GM18858 (cell line): Measurements from ENCODE around the gene XRN2.

Source experiments
- ATAC-seq: cut with Tn5 transposase; IDR thresholded peaks from one replicate; pipeline ENCODE4 v1.9.1; 2021; ENCODE audit not compliant: unreplicated experiment

The XRN2 gene, protein sequence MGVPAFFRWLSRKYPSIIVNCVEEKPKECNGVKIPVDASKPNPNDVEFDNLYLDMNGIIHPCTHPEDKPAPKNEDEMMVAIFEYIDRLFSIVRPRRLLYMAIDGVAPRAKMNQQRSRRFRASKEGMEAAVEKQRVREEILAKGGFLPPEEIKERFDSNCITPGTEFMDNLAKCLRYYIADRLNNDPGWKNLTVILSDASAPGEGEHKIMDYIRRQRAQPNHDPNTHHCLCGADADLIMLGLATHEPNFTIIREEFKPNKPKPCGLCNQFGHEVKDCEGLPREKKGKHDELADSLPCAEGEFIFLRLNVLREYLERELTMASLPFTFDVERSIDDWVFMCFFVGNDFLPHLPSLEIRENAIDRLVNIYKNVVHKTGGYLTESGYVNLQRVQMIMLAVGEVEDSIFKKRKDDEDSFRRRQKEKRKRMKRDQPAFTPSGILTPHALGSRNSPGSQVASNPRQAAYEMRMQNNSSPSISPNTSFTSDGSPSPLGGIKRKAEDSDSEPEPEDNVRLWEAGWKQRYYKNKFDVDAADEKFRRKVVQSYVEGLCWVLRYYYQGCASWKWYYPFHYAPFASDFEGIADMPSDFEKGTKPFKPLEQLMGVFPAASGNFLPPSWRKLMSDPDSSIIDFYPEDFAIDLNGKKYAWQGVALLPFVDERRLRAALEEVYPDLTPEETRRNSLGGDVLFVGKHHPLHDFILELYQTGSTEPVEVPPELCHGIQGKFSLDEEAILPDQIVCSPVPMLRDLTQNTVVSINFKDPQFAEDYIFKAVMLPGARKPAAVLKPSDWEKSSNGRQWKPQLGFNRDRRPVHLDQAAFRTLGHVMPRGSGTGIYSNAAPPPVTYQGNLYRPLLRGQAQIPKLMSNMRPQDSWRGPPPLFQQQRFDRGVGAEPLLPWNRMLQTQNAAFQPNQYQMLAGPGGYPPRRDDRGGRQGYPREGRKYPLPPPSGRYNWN

DNA sequence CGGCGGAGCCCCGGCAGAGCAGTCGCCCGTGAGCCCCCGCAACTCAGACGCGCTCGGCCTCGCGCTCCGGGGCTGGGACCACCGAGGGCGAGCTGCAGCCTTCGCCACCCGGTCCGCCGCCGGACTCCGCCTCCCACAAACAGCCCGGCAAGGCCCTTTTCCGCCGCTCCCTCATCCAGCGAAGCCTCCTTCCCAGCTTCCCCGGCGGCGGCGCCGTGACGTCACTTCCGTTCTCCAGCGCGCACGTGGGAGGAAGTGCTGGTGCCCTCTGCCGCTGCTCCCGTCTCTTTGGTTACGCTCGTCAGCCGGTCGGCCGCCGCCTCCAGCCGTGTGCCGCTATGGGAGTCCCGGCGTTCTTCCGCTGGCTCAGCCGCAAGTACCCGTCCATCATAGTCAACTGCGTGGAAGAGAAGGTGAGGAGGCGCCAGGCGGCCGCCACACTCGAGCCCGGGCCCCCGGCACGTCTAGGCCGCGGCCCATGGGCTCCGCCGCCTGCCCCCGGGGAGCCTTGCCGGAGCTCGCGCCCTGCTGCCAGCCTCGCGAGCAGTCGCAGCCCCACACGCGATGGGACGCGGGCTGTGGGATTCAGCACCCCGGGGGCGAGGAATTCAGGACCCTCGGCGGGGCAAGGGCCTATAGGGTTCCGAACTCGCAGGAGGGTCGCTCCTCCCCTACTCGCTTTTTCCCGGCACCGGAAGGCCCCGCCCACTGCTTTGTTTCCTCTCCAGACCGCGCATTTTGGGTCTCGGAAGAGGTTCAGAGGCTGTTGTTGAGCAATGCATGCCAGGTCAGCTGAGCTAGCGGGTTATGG, at the start of gene XRN2:
TSS of gene XRN2 (plus strand) at position 271 of the 811 bp plus-strand sequence. CDS start at position 339, 68 bp downstream.
- peak; percentile 89 for ATAC-seq

DNA sequence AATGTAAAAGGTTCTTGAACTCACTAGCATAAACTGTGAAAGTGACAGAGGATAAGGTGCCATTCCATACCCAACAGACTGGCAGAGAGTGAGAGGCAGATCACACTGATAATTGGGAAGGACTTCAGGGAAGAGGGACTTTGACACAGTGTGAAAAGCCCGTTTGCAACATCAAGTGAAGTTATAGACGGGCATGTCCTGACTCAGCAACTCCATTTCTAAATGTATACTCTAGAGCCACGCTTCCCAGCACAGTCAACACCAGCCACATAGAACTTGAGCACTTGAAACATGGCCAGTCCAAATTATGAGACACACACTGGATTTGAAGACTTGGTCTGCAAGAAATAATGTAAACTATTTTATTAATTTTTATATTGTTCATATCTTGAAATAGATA, 45.9 kb upstream of the XRN2 start:
- no peak for ATAC-seq

DNA sequence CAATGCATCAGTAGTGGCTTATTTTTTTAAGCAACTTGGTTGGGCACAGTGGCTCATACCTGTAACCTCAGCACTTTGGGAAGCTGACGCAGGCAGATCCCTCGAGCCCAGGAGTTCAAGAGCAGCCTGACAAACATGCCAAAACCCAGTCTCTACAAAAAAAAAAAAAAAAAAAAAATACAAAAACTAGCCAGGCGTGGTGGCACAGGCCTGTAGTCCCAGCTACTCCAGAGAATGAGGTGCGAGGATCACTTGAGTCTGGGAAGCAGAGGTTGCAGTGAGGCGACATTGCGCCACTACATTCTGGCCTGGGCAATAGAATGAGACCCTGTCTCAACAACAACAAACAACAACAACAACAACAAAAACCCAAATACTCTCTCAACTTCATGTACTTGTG, 44.7 kb upstream of the XRN2 start:
- ATAC-seq, result no peak

DNA sequence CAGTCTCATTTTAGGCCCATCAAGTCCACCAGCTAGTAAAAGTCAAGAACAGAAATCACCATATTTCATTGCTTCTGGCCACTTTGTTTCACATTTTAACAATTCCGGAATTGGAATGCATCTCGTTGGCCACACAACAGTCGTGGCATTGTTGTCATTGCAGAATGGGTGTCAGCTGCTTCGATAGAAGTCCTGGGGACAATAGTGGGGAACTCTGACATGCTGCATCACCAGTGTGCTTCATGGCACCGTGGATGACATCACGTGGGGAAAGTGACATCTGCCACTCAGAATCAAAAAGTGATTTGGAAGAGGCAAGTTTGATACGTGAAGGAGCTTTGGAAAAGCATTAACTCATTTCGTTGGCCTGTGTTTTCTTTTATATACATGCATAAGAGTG, 43.8 kb upstream of the XRN2 start:
- ATAC-seq, result no peak

DNA sequence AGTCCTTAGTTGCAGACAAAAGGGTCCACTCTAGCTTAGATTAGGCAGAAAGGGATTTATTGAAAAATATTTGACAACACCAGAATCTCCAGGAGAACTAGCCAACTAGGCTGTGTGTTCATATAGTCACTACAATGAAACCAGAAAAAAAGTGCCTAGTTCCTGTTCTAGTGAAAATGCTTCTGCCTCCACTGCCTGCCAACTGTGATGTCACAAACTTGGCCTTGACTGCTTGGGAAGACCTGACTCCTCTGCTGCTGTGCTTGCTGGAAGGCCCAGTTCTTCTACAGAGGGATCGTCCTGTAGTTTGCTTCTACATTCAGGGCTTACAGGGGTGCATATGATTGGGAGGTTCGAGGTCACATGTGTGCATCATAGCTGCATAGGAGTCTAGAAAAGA, 40.3 kb upstream of the XRN2 start:
- ATAC-seq, result no peak

DNA sequence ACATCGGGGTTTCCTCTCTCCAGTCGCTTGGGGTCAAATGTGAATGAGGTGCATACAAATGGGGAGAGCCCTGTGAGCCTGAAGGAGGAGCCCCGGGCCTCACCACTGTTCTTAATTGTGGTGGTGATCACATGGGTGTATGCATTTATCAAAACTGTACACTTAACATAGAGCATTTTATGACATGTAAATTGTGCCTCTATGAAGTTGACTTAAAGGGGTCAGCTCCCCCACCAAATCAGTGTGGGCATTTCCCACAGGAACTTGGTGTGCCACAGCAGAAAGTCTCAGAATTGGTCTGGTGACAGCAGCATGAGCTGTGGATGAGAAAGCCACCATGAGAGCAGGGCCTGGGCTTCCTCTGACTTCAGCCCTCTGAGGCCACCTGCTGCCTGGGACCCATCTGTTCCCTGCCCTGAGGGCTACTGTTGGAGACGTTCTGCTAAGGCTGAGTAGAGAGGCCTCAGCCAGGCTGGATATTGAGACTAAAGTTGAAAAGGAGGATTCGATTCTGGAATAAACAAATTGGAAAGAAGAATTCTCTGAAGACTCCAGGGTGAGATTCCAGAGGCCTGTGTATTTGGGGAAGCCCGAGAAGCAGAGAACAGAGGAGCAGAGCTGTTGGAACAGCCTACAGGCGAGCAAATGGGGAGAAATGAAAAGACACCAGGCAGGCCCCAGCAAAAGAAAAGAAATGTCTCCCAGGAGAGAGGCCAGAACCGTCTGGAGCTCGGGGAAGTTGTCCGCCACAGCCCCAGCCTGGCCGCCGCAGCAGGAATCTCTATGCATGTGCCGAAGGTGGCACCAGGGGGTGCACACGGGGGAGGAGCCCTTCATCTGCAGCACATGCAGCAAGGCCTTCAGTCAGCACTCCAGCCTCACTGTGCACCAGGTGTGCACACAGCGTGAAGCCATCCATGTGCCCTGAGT, 37.6 kb upstream of the XRN2 start:
- no peak for ATAC-seq

DNA sequence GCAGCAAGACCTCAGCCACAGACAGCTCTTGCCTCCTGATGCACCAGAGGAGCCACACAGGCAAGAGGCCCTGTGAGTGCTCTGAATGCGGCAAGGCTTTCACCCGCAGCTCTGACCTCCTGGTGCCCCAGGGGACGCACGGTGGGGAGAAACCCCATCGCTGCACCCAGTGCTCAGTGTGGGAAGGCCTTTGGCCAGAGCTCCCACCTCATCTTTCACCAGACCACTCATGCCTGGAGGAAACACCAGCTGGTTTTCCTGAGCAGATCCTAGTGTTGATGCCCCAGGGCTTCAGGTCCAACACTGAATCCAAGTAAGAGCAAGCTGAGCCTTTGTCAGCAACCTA, 37.0 kb upstream of the XRN2 start:
- ATAC-seq, result no peak

DNA sequence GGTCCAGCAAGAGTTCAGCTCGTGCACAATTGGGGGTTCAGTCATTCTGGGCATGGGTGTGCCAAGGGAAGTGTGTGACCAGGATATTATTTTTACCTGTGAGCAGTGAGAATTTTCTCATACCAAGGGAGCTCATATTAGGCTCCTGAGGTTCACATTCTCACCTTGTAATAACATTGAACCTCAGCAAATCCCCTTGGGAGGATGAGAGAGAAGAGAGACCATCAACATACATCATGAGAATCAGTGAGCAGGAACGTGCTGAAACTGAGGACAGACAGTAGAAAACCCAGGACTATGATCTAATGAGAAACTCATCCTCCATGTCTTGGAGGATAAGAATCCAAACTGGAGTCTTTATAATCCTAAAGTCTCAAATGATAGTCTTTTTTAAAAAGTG, 33.4 kb upstream of the XRN2 start:
- no peak for ATAC-seq

DNA sequence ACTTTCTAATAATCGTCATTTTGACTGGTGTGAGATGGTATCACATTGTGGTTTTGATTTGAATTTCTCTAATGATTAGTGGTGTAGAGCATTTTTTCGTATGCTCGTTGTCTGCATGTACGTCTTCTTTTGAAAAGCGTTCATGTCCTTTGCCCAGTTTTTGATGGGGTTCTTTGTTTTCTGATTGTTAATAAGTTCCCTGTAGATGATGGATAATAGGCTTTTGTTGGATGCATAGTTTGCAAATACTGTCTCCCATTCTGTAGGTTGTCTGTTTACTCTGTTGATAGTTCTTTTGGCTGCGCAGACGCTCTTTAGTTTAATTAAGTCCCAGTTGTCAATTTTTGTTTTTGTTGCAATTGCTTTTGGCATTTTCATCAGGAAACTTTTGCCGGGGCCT, 32.3 kb upstream of the XRN2 start:
- no peak for ATAC-seq

DNA sequence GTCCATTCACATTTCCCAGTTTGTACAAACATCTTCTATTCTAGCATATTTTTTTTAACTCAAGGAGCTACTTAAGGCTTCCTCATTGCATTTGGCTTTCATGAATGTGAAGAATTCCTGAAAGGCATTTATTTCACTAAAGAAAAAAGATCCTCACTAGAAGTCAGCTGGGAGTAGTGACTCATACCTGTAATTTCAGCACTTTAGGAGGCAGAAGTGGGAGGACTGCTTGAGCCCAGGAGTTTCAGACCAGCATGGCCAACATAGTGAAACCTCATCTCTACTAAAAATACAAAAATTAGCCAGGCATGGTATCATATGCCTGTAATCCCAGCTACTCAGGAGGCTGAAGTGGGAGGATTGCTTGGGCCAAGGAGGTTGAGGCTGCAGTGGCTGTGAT, 30.9 kb upstream of the XRN2 start:
- peak; percentile 37 for ATAC-seq

DNA sequence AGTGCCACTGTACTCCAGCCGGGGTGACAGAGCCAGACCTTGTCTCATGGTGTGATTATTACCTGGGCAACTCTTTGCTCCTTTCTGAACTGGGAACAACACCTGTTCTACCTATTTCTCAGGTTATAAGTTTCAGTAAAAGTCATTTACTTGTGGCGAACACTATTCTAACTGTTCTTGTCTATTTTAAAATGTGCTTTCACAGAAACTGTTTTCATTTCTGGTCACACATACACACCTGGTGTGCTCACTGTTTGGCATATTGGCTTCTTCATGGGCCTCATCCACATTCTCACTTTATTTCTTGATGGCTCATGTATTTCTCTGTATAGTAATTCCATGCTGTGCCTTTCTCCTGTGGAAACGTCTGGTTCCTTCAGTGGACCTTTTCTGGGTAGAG, 30.5 kb upstream of the XRN2 start:
- ATAC-seq, result peak; percentile 57

DNA sequence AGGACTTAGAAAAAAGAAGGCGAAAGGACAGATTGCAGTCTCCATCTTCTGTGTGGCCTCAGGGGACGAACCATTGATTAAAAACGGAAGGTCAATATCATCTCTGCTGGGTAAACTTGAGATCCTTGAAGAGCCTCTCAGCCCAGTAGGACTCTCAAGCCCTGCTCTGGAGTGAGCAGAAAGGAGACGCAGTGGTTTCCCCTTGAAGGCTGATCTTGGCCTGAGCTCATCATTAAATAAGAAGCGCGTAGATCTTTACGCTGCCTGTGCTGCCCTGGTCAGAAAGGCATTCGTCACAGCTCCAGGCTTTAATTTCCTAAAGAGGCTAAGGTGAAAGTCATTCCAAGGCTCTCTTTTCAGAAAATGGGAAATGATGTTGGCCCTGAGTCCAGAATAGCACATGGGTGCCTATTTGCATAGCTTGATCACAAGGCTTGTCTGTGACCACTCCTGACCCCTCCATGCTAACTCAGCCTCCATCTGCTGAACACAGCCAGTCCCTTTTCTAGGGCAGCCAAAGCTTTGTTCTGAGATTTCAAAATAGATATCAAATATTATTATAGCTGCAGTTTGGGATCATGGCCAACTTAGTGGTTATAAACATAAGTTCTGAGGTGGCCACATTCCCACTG, 29.3 kb upstream of the XRN2 start:
- ATAC-seq, result no peak

DNA sequence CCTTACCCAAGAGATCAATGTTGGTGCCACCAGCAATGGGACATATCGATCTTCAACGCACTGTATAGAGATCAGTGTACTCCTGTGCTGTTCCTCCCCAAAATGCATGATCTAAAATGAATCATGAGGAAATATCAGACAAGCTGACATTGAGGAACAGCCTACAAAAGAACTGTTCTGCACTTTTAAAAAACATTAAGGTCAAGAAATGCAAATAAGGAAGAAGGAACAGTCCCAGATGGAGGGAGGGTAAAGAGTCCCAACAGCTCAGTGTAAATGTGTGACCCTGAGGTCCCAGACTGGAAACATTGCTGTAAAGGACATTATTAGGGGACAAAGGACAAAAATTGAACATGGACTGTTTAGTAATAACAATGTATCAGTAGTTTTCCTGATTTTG, 24.3 kb upstream of the XRN2 start:
- no peak for ATAC-seq

DNA sequence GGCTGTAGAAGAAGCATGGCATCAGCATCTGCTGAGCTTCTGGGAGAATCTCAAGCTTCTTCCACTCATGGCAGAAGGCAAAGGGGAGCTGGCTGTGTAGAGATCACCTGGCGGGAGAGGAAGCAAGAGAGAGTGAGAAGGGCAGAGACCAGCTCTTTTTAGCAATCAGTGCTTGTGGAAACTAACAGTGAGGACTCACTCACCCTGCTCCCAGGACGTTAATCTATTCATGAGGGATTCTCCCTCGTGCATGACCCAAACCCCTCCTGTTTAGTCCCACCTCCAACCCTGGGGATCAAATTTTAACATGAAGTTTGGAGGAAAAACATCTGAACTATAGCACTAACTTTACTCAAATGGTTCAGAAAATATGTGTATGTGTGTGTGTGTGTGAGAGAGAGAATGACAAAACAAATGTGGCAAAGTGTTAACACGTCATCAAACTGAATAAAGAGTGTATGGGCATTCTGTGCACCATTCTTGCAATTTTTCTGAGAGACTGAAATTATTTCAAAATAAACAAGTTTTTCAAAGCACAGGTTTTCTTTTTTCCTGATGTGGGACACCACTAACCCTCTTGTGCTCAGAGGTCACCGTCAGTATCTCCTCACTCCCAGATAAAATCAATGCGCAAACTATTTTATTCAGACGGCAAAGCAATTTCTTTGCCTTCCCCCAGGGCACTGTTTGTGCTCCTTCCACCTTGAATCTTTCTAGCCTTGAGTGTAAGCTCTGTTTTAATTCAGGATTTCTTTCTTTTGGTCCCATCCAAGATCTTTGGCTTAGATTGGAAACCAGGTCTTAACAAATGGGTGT, 23.2 kb upstream of the XRN2 start:
- no peak for ATAC-seq

DNA sequence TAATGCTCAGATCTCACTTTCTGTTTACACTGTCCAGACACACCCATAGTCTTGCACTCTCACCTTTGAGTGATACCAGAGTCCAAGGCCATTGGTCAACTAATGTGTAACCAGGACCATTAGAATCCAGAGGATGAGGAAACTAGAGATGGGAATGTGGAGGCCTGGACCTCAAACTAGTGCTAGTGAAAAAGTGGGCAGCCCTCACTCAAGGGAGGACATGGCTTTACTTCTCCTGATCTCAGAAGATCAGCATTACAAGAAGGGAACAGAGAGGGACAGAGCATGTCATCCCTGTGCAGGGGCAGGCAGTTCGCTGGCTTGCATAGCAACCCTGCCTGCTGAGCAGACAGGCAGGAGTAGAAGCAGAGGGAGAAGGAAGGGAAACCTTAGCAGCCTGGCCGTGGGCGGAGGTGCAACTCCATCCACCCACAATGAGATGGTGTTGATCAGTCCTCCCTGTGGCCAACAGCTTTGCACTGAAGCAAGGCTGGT, 22.6 kb upstream of the XRN2 start:
- ATAC-seq, result peak; percentile 86

DNA sequence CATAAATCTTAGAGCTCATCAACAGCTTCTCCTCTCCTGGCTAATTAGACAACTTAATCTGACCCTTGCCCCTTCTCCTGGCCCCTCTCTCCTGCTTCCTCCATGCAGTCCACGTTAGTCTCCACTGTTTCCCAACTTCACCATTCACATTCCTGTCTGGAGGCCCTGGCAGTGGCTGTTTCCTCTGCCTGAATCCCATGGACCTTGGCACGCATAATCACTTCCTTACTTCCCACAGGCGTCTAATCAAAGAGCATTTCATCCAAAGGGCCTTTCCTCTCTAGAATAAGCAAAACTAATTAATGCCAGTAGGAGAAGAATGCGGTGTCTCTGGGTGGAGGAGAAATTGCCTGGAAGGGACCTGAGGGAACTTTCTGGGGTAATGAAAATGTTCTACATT, 16.4 kb upstream of the XRN2 start:
- no peak for ATAC-seq

DNA sequence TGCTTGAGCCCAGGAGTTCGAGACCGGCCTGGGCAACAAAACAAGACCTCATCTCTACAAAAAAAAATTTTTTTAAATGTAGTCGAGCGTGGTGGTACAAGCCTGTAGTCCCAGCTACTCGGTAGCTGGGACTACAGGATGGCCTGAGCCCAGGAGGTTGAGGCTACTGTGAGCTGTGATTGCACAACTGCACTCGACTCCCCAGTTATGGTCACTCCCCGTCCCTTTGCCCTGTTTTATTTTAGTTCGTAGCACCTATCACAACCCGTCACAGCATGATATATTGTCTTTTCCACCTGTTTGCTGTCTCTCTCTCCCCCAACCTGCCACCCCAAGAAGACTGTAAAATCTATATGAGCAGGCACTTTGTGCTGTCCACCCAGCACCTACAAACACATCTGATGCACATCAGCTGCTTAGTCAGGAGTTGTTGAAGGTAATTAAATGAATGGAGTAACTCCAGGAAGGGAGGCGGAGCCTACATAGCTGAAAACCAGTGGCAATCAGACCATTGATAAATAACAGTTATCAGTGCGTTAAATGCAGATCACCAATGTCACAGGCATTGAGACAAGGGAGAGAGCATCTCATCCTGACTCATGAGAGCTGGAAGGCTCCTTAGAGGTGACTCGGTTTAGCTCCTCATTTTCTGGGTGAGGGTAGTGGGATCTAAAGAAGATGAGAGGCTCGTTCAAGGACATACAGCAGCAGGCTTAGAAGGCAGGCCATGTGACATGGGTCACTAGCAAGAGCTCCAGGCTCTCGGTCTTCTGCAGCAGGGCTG, 14.4 kb upstream of the XRN2 start:
- ATAC-seq, result no peak

DNA sequence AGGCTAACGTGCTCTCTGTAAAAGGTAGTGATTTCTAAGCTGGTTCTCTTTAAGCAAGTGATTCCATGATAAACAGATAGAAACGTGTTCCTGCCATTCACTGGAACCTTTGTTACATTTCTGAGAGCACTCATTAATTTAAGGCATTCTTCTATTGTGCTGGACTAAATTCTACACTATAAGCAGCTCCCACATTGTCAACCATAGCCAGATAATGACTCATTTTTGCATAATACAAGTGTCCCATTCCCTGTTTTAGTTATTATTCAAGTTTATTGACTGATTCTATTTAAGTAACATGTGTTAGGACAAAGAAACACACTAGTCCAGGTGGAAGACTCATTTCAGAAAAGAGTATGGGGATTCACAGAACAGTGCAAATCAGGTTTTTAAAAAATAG, 13.5 kb upstream of the XRN2 start:
- ATAC-seq, result no peak
